HUDEP-2 (cell line): ENCODE data around the gene GRAMD2B.
"Not testable (repeated sequence)": the region's sequence is repeated elsewhere in the genome, so short reads cannot be mapped to it uniquely, and the experiment has no call there.

Experiments
- DNase-seq, 76 experiments: peaks; one replicate each; lab custom pipeline; 2025; ENCODE audit not compliant: unreplicated experiment in 76 of 76; lab: John Stamatoyannopoulos, UW

GRAMD2B gene

DNA sequence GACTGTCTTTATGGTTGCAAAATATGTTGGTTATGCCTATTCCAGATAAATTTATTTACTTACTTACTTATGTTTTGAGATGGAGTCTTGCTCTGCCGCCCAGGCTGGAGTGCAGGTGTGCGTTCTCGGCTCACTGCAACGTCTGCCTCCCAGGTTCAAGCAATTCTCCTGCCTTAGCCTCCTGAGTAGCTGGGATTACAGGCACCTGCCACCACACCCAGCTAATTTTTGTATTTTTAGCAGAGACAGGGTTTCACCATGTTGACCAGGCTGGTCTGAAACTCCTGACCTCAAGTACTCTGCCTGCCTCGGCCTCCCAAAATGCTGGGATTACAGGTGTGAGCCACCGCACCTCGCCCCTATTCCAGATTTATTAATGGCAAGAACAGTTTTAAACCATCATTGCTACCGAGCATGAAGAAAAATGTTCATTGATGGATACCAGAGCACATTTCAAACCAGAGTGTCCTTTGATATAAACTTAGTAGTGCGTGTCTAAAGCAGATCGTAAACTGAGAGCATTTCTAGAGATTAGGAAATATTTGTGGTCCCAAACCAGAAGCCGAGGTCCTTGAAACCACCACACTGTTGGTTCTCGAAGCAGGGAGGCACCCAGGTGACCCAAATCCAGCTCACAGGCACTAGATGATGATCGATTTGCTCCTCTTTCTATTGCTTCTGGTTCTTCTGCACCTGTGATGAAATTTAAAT lies 85.2 kb downstream of the GRAMD2B start:
- DNase-seq, result no peak

DNA sequence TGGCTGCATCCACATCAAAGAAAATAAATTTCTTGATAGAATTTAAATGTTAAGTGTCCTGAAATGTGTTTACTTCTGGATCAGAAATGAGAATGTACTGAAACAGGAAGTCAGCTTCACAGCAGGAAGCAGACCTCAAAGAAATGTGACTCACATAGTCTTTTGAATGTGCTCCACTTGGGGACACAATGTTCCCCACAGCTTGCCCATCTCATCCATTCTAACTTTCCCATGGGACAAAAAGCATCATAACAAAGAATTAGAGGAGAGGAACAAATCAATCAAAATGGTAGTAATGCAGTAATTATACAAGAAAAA lies 85.7 kb downstream of the GRAMD2B start:
- DNase-seq, result no peak

DNA sequence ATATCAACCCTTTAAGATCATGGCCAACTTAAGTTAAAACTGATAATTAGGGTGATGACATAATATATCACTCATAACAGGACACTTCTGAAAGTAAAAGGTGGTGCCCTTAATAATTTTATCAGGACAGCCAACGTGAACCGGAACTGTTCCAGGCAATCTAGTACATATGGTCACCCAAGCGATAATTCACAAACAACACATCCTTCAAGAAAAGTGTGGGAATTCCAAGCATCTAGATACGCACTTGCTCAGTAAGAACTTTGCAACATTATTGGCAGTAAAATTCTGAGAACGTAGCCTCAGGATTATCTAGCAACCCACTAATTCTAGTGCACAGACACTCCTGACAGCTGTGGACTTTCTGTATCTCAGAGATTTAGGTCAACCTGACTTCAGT lies 86.1 kb downstream of the GRAMD2B start:
- DNase-seq, result no peak

DNA sequence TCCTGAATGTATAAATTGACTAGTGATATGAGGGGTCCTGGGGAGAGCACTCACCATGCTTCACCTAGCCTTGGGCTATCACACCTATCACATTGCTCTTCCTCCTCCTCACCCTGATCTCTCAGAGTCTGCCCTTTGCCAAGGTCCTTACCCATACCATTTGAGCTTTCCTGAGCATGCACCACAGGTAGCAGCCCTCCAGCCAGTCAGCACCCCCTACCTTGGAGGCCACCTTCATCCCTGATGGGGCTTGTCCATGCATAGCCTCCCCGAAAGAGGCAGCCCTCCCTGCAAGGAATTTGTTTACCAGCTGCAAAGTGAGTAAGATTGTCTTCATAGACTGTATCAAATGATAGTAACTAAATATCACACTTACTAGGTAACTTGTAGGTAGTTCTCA lies 88.8 kb downstream of the GRAMD2B start:
- no peak for DNase-seq

DNA sequence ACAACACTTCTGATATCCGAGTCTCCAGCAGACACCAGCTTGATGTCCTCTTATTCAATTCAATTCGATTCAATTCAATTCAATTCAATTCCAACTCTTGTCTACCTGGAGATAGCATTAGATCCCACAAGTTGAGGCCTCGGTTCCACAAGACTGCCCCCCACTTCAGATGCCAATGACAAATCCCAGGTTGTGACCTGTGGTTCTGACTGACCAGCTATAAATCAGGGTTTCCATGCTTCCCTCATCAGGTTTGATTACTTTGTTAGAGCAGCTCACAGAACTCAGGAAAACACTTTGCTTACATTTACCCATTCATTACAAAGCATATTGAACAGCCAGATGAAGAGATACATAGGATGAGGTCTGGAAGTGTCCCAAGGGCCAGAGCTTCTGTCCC lies 89.2 kb downstream of the GRAMD2B start:
- DNase-seq, result no peak

DNA sequence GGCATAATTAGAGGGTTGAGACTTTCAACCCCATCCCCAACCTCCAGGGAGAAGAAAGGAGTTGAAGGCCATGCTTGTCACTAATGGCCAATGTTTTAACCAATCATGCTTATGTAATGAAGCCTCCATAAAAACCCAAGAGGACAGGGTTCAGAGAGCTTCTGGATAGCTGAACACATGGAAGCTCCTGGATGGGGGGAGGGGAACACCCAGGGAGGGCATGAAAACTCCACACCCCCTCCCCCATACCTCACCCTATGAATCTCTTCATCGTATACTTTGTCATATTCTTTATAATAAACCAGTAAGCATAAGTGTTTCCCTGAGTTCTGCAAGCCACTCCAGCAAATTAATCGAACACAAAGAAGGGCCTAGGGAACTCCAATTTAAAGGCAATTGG lies 90.1 kb downstream of the GRAMD2B start:
- no peak for DNase-seq

DNA sequence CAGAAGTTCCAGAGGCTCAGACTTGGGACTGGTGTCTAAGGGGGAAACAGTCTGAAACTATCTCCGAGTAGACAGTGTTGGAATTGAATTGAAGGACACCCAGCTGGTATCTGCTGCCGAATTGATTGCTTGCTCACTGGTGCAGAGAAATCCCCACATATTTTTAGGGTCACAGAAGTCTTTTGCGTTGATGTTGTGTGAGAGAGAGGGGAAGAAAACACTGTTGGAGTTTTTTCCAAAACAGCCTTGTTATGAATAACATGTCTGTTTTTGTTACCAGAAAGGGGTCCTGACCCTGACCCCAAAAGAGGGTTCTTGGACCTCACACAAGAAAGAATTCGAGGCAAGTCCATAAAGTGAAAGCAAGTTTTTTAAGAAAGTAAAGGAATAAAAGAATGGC lies 90.5 kb downstream of the GRAMD2B start:
- no peak for DNase-seq

DNA sequence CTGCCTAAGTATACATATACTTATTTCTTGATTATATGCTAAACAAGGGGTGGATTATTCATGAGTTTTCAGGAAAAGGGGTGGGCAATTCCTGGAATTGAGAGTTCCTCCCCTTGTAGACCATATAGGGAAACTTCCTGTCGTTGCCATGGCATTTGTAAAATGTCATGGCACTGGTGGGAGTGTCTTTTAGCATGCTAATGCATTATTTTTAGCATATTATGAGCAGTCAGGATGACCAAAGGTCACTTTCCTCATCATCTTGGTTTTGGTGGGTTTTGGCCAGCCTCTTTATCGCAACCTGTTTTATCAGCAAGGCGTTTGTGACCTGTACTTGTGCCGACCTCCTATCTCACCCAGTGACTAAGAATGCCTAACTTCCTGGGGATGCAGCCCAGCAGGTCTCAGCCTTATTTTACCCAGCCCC lies 90.9 kb downstream of the GRAMD2B start:
- peak in 20 of 76 experiments; percentile 8 to 61 (median 20) for DNase-seq

DNA sequence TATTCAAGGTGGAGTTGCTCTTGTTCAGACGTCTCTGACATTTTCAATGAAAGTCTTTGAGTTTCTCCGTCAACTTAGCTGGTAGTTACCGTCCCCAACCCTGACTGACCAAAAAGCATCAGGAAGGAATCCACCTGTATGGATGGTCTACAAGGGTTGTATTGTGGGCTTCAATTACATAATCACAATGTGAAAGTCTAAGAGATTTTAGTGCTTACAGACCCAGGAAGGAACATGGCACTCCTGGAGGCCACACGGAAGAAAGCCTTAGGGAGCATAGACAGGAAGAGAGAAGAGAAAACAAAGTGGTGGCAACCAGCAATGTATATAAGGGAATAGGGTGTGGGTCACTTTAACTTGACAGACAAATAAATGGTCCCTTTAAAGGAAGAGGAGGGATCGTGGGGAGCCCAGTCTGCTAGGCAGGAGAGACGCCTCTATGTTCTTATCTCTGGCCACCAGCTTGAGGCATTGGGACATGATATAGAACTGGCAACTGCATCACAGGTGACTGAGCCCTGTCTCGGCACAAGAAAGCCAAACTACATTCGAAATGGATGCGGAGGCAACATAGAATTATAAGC lies 91.4 kb downstream of the GRAMD2B start:
- peak in 73 of 76 experiments; percentile 5 to 85 (median 56) for DNase-seq

DNA sequence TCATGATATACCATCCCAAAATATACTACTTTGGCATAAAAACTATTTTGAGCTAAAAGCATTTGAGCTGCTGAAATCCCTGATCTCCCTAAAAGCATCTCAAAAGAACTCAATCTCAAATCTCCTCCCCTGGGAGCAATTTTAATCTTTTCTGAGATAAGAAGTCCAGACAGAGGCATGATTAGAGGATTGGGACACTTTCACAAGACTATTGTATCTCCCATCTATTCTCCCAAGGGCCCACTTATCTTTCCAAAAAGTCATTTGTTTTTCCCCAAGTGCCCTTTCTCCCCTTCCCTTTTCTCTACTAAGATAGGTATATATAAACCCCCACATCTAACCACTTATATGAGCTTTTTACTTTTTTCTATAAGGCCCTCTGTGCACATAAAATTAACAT lies 92.1 kb downstream of the GRAMD2B start:
- DNase-seq, result no peak

DNA sequence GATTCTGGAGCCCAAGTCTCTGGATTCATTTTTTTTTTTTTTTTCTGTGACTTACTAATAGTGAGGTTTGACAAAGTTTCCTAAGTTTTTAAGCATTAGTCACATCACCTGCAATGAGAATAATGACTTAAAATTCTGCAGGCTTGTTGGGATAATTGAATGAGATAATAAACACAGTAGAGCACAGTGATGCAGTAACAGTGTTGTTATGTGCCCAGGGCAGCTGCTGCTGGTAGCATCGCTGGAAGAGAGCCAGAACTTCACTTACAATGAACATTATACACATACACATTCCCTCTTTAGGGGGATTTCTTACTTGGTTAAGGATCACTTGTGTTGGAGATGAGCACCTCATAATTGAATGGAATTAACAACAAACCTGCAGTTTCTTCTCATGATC lies 92.9 kb downstream of the GRAMD2B start:
- no peak for DNase-seq

DNA sequence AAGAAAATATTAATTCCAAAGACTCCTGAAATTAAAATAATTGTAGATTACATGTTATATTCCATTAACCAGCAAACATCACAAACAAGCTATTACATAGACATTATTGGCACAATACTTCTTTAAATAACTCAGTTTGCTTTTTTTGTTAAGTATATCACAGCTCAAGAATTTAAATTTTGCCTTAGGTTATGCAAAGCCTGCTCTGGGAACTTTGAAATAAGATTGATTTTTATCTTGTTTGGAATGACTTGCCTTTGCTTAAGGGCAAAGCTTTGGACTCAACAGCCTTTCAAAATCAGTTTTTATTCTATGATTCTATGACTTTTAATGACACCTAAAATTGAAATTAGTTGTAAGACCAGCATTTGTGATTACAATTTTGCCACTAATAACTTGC lies 93.6 kb downstream of the GRAMD2B start:
- no peak for DNase-seq

DNA sequence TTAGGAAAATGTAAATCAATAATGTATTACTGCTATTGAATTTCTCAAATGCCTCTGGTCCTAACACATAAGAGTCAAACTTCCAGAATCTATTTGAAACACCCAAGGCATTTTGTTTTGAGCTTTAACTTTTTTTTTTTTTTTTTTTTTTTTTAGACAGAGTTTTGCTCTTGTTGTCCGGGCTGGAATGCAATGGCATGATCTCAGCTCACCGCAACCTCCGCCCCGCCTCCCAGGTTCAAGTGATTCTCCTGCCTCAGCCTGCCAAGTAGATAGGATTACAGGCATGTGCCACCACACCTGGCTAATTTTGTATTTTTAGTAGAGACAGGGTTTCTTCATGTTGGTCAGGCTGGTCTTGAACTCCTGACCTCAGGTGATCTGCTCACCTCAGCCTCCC lies 96.0 kb downstream of the GRAMD2B start:
- DNase-seq, result not testable (repeated sequence)

DNA sequence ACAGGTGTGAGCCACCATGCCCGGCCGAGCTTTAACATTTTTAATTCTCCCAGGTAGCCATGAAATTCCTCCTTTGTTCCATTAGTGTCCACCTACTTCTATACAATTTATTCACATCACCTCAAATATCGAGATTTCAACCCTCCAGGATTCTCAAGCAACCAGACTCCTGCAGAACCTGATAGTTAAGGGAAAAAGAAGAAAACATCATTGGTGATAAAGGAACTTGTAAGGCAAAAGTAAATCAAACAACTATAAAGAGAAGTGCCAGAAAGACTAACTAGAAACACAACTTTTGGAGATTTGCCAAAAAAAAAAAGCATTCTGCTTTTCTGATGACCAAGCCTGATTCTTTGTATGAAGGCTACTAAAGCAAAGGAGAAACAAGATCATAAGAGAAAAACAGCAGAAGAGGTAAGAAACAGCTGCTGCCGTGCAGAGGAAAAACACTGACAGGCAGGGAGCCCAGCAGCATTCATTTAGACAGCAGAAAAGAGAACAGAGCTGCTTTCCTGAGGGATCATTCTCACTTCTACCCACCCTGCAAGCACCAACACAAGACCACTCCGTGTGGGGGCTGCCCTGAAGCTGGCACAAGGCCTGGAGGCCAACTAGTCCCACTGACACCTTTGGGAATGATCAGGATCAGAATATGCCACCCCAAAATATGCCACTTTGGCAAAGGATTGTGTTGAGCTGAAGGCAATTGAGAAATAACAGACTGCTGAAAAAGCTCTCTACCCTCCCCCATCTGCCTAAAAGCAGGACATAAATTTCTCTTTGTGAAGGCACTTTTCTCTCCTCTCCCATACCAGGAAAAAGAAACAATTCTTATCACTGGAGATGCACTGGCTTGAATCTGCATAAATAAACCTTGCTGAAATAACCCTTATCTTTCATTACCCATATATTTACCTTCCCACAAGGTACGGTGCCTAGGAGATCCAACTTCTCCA lies 96.7 kb downstream of the GRAMD2B start:
- DNase-seq, result no peak

DNA sequence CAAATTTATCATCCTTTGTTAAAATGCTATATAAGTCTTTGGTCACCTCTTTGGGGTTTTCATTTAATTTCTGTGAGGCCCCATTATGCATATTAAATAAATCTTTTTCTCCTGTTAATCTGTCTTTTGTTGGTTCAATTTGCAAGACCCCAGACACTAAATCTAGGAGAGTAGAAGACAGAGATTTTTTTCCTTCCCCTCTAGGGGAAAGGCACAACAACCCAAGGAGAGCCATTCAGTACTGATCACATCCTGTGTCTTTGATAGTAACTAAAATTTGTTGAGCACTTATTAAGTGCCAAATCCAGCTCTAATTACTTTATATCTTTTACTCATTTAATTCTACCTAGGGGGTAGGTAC lies 97.4 kb downstream of the GRAMD2B start:
- no peak for DNase-seq

DNA sequence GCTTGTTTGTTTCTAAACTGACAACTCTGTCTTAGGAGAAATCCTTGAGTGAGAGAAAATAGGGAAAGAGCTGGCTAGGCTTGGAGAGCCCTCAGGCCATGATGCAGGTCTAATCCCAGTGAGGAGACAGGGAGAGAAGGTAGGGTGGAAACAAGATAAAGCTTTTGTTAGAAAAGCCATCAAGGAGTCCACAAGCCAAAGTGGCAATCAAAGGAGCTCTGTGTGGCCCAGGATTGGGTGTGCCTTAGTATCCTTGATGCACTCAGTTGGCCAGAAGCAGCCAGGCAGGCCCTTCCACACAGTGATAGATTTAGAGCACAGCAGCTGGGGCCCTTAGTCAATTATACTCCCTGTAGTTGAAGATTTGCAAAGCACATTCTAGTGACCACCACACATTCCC lies 97.9 kb downstream of the GRAMD2B start:
- DNase-seq, result no peak

DNA sequence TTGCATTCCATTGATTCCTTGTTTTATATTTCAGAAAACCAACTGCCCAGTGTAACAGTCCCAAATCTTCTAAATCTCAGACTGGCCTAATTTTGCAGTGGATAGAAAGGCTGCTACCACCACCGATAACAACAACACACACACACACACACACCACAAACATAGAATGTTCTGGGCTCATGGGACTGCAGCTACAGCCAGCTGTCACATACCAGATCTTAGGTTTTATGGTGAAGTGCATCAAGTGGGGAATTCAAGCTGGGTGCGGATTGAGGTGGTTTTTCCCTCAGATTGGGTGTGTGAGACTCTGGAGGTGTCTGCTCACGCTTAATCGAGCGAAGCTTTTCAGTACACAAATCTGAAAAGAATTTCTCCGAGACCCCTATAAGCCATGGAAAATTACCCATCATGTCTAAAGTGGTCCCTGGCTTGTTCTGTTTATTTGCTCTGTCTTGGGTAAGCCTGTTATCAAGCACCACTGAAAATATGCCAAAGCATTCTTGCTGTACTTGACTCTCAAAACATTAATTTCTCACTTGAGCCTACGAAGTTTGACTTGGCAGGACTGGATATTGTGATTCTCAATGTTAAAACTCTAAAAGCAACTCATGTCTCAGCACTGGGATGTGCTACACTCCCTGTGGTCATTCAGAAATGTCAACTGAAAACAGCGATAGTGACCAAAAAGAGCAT lies 100.8 kb downstream of the GRAMD2B start:
- no peak for DNase-seq

DNA sequence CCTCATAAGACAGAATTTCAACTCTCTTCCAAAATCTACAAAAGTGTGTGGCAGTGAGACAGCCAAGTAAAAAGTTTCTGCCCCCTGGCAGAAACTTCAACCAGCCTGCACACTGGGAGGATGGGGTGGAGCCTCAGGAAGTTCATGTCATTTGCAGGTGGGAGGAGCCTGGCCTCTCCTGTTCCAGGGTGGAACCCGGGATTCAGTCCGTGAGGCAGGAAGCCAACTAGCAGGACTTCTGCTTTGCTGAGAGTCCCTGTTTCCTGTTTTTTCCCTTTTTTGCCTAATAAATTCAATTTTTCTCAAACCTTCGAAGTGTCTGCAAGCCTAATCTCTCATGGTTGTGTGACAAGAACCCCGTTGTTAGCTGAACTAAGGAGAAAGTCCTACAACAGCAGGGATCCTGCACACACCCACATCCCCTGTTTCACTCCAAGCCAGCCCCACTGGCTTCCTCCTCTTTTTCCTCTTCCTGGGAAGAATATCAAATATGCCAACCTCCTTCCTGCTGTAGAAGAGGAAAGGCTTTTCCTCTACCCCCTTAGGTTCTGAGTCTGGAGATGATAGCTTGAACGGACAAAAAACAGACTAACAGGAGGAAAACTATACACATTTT lies 102.5 kb downstream of the GRAMD2B start:
- no peak for DNase-seq

DNA sequence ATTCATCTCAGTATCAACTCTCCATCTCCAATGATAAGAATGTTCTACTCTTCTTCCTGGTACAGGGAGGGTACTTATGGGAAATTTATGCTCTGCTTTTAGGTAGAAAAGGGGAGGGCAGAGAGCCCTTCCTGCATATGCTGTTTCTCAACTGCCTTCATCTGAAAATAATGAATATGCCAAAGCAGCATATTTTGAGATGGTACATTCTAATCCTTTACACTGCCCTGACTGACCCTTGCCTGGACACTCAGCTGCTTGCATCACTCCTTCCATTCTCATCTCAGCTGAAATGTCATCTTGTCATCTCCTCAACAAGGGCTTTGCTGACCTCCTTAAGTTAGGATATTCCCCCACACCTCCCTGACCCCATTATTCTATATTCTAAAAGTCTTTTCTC lies 103.3 kb downstream of the GRAMD2B start:
- no peak for DNase-seq

DNA sequence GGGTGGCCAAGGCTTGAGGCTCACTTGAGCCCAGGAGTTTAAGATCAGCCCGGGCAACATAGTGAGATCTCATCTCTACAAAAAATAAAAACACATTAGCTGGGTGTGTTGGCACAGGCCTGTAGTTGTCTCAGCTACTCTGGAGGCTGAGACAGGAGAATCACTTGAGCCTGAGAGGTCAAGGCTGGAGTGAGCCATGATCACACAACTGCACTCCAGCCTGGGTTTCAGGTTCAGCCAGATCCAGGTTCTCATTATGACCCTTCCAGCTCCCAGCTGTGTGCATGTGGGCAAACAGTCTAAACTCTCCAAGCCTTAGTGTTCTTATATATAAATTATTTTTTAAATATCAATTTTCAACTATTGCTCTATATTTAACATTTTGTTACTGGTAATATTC lies 103.9 kb downstream of the GRAMD2B start:
- no peak for DNase-seq

DNA sequence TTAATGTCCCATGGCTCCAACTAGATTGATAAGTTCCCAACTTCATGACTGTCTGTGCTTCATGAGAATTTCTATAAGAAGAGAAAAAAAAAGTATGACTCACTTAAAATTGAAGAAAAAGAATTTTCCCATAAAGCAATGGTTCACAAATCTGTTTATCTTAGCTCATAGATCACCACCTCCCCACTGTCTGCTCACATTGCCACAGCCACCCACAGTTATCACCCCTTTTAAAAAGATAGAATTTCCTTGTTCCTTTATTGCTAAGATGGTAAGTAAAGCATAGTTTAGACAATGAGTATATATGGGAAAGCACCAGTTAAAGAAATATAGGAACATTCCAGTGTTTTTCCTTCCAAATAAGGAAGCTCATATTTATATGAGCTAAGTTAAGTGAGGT lies 104.7 kb downstream of the GRAMD2B start:
- no peak for DNase-seq
